Measurements from ENCODE around the gene ARMC12. TPM values are rescaled to one million over a fixed set of nuclear protein-coding genes. Genes with fewer than 3 reads are reported as not detected.

The ARMC12 gene
- 0.31 TPM for total RNA-seq

GRCh38 chr6:35736982-35737412, at the start of gene ARMC12:
TSS of gene ARMC12 (plus strand) at chr6:35737032. CDS start at chr6:35737109, 77 bp downstream.

GRCh38 chr6:35688605-35689322, 48.1 kb upstream of the ARMC12 start, which contains the start of gene FKBP5:
TSS of gene FKBP5 (minus strand) at chr6:35688915. CDS start at chr6:35642824, 46,091 bp downstream.

GRCh38 chr6:35776364-35777215, 39.8 kb downstream of the ARMC12 start, which contains the start of gene CLPSL2:
TSS of gene CLPSL2 (plus strand) at chr6:35776598. CDS start at chr6:35776619, 21 bp downstream.

GRCh38 chr6:35780719-35781118, 43.9 kb downstream of the ARMC12 start, which contains the start of gene CLPSL1:
TSS of gene CLPSL1 (plus strand) at chr6:35781019. CDS start at chr6:35781111, 92 bp downstream.

Other genes starting within 250 kb of the ARMC12 start
- 0.63 TPM for gene TEAD3, start 240.0 kb upstream of the ARMC12 start, total RNA-seq
- gene TULP1, start 224.1 kb upstream of the ARMC12 start, total RNA-seq = not detected
- gene FKBP5, start 48.1 kb upstream of the ARMC12 start, total RNA-seq = 2.8 TPM
- gene CLPSL2, start 39.6 kb downstream of the ARMC12 start, total RNA-seq = not detected
- not detected for gene CLPSL1, start 44.0 kb downstream of the ARMC12 start, total RNA-seq
- gene CLPS, start 60.3 kb downstream of the ARMC12 start, total RNA-seq = not detected
- gene LHFPL5, start 68.3 kb downstream of the ARMC12 start, total RNA-seq = 1.6 TPM
- gene SRPK1, start 184.1 kb downstream of the ARMC12 start, total RNA-seq = 139 TPM

Data from parietal lobe (tissue), 1 donor.